Activated T-cell treated with anti-CD3 and anti-CD28 coated beads, Interleukin-2, amount 50 U/mL, for 24 hours (primary cell): Measurements from ENCODE around the gene FRMD8.
A peak's percentile ranks its signal among the peaks of the same experiment; 100 is the strongest.

Experiments used
- DNase-seq: peaks from one replicate; pipeline ENCODE4 v3.0.0-alpha.2; 2020
- H3K27ac Mint-ChIP-seq: 2 replicates; pipeline ENCODE4 v1.8.0; 2020; ENCODE audit warnings: mild to moderate bottlenecking, mixed read lengths
- H3K27me3 Mint-ChIP-seq: 2 replicates; pipeline ENCODE4 v1.8.0; 2020; ENCODE audit warnings: mixed read lengths
- H3K36me3 Mint-ChIP-seq: 2 replicates; pipeline ENCODE4 v1.8.0; 2020; ENCODE audit warnings: low read depth, mixed read lengths
- H3K4me1 Mint-ChIP-seq: 2 replicates; pipeline ENCODE4 v1.8.0; 2020; ENCODE audit warnings: low read depth, mixed read lengths
- H3K4me3 Mint-ChIP-seq: 2 replicates; pipeline ENCODE4 v1.8.0; 2020; ENCODE audit warnings: mild to moderate bottlenecking, moderate library complexity, mixed read lengths
- H3K9me3 Mint-ChIP-seq: 2 replicates; pipeline ENCODE4 v1.8.0; 2020; ENCODE audit warnings: mixed read lengths

The FRMD8 gene

DNA sequence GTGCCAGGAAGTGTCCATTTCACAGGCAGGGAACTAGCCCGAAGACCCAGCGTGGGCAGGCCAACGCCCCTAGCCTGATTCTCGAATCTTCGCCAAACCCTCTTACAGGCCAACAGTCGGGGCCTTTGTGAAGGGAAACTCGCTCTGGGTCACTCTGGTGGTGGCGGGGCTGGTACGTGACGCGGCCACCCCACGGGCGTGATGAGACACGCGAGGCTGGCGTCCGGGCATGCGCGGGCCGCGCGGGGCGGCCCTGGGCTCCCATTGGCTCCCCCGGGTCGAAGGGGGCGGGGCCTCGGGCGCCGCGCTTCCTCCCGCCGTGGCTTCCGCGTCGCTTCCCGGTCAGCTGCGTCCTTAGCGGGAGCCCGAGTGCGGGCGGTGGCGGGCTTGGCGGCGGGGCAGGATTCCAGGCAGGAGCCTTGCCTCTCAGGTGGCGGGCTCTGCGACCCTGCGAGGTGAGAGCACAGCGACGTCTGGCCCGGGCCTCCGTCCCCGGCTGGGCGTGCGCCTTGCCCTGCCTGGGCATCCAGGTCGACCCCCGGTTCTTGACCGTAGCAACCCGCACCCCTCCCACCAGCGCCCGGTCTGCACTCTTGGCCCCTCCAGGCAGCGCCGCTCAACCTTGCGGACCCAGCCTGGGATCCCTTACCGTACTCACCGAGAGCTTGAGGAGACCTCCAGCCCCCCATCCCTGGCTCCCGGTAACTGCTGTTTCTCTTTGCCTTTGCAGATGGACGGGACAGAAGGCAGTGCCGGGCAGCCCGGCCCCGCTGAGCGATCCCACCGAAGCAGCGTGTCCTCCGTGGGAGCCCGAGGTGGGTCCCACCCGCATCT, at the start of gene FRMD8:
Gene FRMD8 (plus strand): TSS at position 331 of the 834 bp plus-strand sequence. CDS start 400 bp downstream, at position 731.
- DNase-seq, result peak; percentile 91
- peaks cover 43% of the 10 kb centered on the region for H3K36me3 Mint-ChIP-seq
- peaks cover 81% of the 10 kb centered on the region for H3K4me1 Mint-ChIP-seq
- H3K27ac Mint-ChIP-seq, result peak within 1 kb of the TSS; percentile 97
- peak within 1 kb of the TSS; percentile 92 for H3K4me3 Mint-ChIP-seq
- no peaks in the 10 kb centered on the region for H3K27me3 Mint-ChIP-seq
- H3K9me3 Mint-ChIP-seq, result no peaks in the 10 kb centered on the region

DNA sequence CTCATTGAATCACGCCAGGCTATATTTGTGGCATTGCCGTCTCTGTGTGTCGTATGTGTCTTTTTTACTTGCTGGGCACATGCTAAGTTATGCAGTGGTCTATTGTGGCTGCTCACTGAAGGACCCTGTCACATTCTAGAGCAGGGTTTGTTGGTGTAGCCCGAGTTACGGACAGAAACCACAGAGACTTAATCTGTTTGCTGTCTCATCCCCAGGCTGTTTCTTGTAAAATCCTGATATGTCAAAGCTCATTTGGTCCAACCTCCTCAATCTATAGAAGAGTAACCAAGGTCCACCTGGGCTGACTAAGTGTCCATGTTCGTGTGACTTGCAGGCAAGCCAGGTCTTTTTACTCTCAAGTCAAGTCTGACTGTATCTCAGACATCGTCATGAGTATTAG, 47.8 kb upstream of the FRMD8 start:
- no peak overlapping the region for H3K4me3 Mint-ChIP-seq
- peak overlapping the region; percentile 35 for H3K27ac Mint-ChIP-seq
- DNase-seq, result no peak
- H3K27me3 Mint-ChIP-seq, result no peaks in the 10 kb centered on the region
- no peaks in the 10 kb centered on the region for H3K9me3 Mint-ChIP-seq
- H3K36me3 Mint-ChIP-seq, result peaks cover 74% of the 10 kb centered on the region
- H3K4me1 Mint-ChIP-seq, result peaks cover 36% of the 10 kb centered on the region

- DNase-seq, result no peak
- H3K4me3 Mint-ChIP-seq, result no peak overlapping the region
- H3K9me3 Mint-ChIP-seq, result no peaks in the 10 kb centered on the region
- peak overlapping the region; percentile 69 for H3K27ac Mint-ChIP-seq
- H3K36me3 Mint-ChIP-seq, result peaks cover 77% of the 10 kb centered on the region
- no peaks in the 10 kb centered on the region for H3K27me3 Mint-ChIP-seq
- H3K4me1 Mint-ChIP-seq, result peaks cover 28% of the 10 kb centered on the region
Observed at GRCh38 chr11:65340226-65340625, 46.2 kb upstream of the FRMD8 start.

DNA sequence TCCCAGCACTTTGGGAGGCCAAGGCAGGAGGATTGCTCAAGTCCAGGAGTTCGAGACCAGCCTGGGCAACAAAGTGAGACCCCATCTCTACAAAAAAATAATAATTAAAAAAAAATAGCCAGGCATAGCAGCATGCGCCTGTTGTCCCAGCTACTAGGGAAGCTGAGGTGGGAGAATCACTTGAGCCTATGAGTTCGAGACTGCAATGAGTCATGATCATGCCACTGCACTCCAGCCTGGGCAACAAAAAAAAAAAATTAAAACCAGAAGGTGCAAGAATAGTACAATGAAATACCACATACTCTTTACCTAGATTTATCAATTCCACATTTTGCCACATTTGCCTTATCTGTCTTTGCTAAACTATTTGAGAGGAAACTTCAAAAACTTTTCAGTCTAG, 44.6 kb upstream of the FRMD8 start:
- Mint-ChIP-seq H3K4me3 (no peak overlapping the region), H3K27me3 (no peaks in the 10 kb centered on the region), H3K4me1 (peaks cover 22% of the 10 kb centered on the region), H3K36me3 (peaks cover 82% of the 10 kb centered on the region), H3K9me3 (no peaks in the 10 kb centered on the region), H3K27ac (no peak overlapping the region)
- DNase-seq, result no peak

DNA sequence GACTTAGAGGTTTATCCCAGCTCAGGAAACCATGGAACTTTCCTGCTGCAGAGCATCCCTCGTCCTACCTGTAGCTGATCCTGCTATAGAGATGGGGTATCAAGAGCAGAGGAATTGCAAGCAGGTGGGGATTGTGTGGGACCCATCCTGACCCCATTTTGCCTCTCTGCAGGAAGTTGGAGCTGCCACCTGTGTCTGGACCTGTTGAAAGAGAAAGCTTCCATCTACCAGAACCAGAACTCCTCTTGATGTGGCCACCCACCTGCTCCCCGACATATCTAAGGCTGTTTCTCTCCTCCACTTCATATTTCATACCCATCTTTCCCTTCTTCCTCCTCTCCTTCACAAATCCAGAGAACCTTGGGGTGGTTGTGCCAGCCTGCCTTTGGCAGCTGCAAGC, 34.9 kb upstream of the FRMD8 start:
- H3K4me3 Mint-ChIP-seq, result no peak overlapping the region
- H3K9me3 Mint-ChIP-seq, result no peaks in the 10 kb centered on the region
- DNase-seq, result no peak
- peak overlapping the region; percentile 67 for H3K27ac Mint-ChIP-seq
- H3K36me3 Mint-ChIP-seq, result peaks cover 64% of the 10 kb centered on the region
- H3K27me3 Mint-ChIP-seq, result no peaks in the 10 kb centered on the region
- peaks cover 17% of the 10 kb centered on the region for H3K4me1 Mint-ChIP-seq

GRCh38 chr11:65352783-65353182, 33.7 kb upstream of the FRMD8 start:
- Mint-ChIP-seq H3K27ac (peak overlapping the region; percentile 57), H3K4me3 (no peak overlapping the region), H3K27me3 (no peaks in the 10 kb centered on the region), H3K4me1 (peaks cover 17% of the 10 kb centered on the region), H3K9me3 (no peaks in the 10 kb centered on the region), H3K36me3 (peaks cover 57% of the 10 kb centered on the region)
- no peak for DNase-seq

DNA sequence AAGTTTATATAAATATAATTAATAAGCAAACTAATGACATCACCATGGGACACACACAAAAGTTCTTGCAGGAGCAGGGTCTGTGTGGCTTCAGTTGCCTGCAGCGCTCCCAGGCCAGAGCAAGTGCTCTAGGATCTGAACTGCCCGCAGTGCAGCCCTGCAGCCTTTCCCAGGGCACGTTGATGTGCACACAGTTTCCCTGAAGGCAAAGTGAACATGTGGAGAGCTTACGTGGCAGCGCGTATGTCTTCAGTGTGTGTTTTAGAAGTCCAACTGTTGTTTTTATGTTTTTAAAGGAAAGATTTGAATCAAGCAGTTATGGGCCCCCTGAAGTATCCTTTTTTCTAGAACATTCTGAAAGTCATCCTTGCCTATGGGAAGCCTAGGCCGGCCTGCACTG, 33.1 kb upstream of the FRMD8 start:
- H3K4me3 Mint-ChIP-seq, result peak overlapping the region; percentile 62
- DNase-seq, result no peak
- H3K9me3 Mint-ChIP-seq, result no peaks in the 10 kb centered on the region
- peaks cover 51% of the 10 kb centered on the region for H3K36me3 Mint-ChIP-seq
- peak overlapping the region; percentile 71 for H3K27ac Mint-ChIP-seq
- H3K4me1 Mint-ChIP-seq, result peaks cover 17% of the 10 kb centered on the region
- H3K27me3 Mint-ChIP-seq, result no peaks in the 10 kb centered on the region

GRCh38 chr11:65353900-65354264, 32.6 kb upstream of the FRMD8 start:
- peaks cover 17% of the 10 kb centered on the region for H3K4me1 Mint-ChIP-seq
- H3K36me3 Mint-ChIP-seq, result peaks cover 46% of the 10 kb centered on the region
- H3K9me3 Mint-ChIP-seq, result no peaks in the 10 kb centered on the region
- H3K27me3 Mint-ChIP-seq, result no peaks in the 10 kb centered on the region
- no peak for DNase-seq
- H3K27ac Mint-ChIP-seq, result peak overlapping the region; percentile 71
- peak overlapping the region; percentile 62 for H3K4me3 Mint-ChIP-seq

DNA sequence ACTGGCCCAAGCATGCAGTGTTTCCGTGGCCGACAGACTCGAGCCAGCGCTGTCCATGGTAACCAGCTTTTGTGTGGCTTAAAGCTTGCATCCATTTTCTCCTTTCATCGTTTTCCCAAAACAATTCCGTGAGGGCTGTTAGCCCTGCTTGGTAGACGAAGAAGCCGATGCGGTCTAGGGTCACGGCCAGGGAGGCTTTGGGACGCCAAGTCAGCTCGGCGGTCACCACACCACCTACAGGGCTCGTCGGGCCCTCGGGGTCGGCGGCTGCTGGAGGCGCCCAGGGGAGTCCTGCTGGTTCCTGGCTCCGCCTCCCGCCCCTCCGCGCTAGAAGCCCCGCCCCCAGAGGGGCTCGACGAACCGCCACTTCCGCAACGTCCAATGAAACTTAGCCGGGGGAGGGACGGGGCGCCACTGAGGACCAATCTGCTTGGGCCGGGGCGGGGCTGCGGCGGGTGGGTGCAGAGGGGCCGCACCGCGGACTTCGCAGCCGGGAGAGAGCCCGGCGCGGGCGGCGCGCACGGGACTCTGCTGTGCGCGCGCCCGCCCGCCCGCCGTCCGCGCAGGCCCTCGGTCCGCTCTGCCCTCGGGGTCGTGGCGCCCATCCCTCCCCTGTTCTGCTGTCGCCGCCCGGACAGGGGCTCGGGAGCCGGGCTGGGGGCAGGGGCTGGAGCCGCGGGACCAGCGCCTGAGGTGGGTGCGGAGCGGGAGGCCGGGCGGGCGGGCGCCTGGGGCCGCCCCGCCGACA, 32.0 kb upstream of the FRMD8 start, which contains the start of gene TIGD3:
Gene TIGD3 (plus strand): TSS at position 487 of the 748 bp plus-strand sequence. CDS start 1,058 bp downstream, outside the sequence.
- H3K27me3 Mint-ChIP-seq, result no peaks in the 10 kb centered on the region
- H3K36me3 Mint-ChIP-seq, result peaks cover 41% of the 10 kb centered on the region
- DNase-seq, result peak; percentile 98
- H3K9me3 Mint-ChIP-seq, result no peaks in the 10 kb centered on the region
- H3K4me1 Mint-ChIP-seq, result peaks cover 17% of the 10 kb centered on the region
- H3K27ac Mint-ChIP-seq, result peak within 1 kb of the TSS; percentile 85
- H3K4me3 Mint-ChIP-seq, result peak within 1 kb of the TSS; percentile 79

DNA sequence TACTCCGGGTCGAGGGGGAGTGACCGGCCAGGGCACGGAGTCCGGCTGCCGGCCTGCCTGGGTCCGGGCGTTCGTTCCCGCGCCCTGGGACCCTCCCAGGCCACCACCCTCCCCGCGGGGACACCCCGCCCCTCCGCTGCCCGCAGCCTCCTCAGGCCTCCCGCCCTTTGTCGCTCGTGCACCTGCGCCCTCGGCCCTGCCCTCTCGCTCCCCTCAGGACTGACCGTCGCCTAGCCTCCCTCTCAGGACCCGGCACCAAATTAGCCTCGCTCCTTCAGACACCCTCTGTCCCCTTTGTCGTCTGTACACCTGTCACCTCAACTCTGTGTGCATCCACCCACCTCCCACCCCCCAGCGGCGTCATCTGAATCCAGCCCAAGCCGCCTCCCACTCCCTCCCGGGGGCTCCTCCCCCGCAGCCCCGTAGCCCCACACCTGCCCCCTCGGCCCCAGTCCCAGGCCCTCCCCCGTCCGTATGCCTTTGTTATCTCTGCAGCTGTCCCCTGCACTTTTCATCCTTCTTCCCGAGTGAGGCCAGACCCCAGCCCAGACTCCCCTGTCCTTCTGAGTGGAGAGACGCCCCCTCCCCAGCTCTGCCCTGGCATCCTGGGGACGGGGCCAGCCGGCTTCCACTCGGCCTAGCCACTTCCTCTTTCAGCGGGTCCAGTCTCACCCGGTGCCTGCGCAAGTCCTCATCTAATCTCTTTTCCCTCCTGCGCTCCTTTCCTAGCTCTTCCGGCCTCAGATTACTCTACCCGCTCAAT, 31.2 kb upstream of the FRMD8 start:
- H3K27me3 Mint-ChIP-seq, result no peaks in the 10 kb centered on the region
- H3K4me3 Mint-ChIP-seq, result peak overlapping the region; percentile 79
- H3K4me1 Mint-ChIP-seq, result peaks cover 17% of the 10 kb centered on the region
- peak overlapping the region; percentile 85 for H3K27ac Mint-ChIP-seq
- peak; percentile 61 for DNase-seq
- H3K36me3 Mint-ChIP-seq, result peaks cover 34% of the 10 kb centered on the region
- H3K9me3 Mint-ChIP-seq, result no peaks in the 10 kb centered on the region

- H3K9me3 Mint-ChIP-seq, result no peaks in the 10 kb centered on the region
- H3K4me3 Mint-ChIP-seq, result peak overlapping the region; percentile 79
- H3K4me1 Mint-ChIP-seq, result peaks cover 17% of the 10 kb centered on the region
- H3K27me3 Mint-ChIP-seq, result no peaks in the 10 kb centered on the region
- H3K27ac Mint-ChIP-seq, result peak overlapping the region; percentile 78
- DNase-seq, result no peak
- H3K36me3 Mint-ChIP-seq, result peaks cover 30% of the 10 kb centered on the region
Observed at GRCh38 chr11:65355776-65356393, 30.6 kb upstream of the FRMD8 start.

GRCh38 chr11:65356394-65356972, 30.0 kb upstream of the FRMD8 start:
- no peaks in the 10 kb centered on the region for H3K27me3 Mint-ChIP-seq
- H3K4me1 Mint-ChIP-seq, result peaks cover 17% of the 10 kb centered on the region
- no peak overlapping the region for H3K27ac Mint-ChIP-seq
- no peak for DNase-seq
- H3K4me3 Mint-ChIP-seq, result peak overlapping the region; percentile 41
- H3K36me3 Mint-ChIP-seq, result peaks cover 24% of the 10 kb centered on the region
- no peaks in the 10 kb centered on the region for H3K9me3 Mint-ChIP-seq

GRCh38 chr11:65357856-65358356, 28.5 kb upstream of the FRMD8 start:
- DNase-seq, result no peak
- no peaks in the 10 kb centered on the region for H3K9me3 Mint-ChIP-seq
- H3K27ac Mint-ChIP-seq, result no peak overlapping the region
- H3K36me3 Mint-ChIP-seq, result peaks cover 10% of the 10 kb centered on the region
- H3K27me3 Mint-ChIP-seq, result no peaks in the 10 kb centered on the region
- peaks cover 21% of the 10 kb centered on the region for H3K4me1 Mint-ChIP-seq
- no peak overlapping the region for H3K4me3 Mint-ChIP-seq
